Measurements from ENCODE around the gene NPIPB4.
"Not testable (repeated sequence)": the region's sequence is repeated elsewhere in the genome, so short reads cannot be mapped to it uniquely, and the experiment has no call there.

- TF ChIP-seq POLR2AphosphoS5 (IDR thresholded peaks at IDR 0.05; ENCODE audit: insufficient read depth in 1 of 2, low read depth in 1 of 2); CTCF (IDR thresholded peaks at IDR 0.05); POLR2A (IDR thresholded peaks at IDR 0.05): not testable (repeated sequence)
Observed at GRCh38 chr16:21823258-21823657, 34.3 kb downstream of the NPIPB4 start.
